HG02970 (cell line): ENCODE measurements around the gene ATF7.
"Not testable (repeated sequence)": the region's sequence is repeated elsewhere in the genome, so short reads cannot be mapped to it uniquely, and the experiment has no call there.

Experiments
- ATAC-seq: cut with Tn5 transposase; IDR thresholded peaks from one replicate; pipeline ENCODE4 v1.9.1; 2021; ENCODE audit warnings: mild to moderate bottlenecking, moderate library complexity, moderate number of reproducible peaks; ENCODE audit not compliant: unreplicated experiment, low FRiP score

ATF7 gene

GRCh38 chr12:53489242-53489864 is 136.8 kb downstream of the ATF7 start:
- ATAC-seq: no peak

GRCh38 chr12:53486736-53487487 is 139.3 kb downstream of the ATF7 start:
- no peak for ATAC-seq

GRCh38 chr12:53485955-53486735 is 140.0 kb downstream of the ATF7 start:
- no peak for ATAC-seq

- no peak for ATAC-seq
Measured at GRCh38 chr12:53484686-53485575, 141.3 kb downstream of the ATF7 start.

GRCh38 chr12:53483979-53484377 is 142.2 kb downstream of the ATF7 start:
- ATAC-seq: no peak

- ATAC-seq: no peak
Measured at GRCh38 chr12:53483225-53483978, 142.8 kb downstream of the ATF7 start.

GRCh38 chr12:53482626-53483168 is 143.5 kb downstream of the ATF7 start:
- ATAC-seq: no peak

- ATAC-seq: no peak
Measured at GRCh38 chr12:53481939-53482586, 144.1 kb downstream of the ATF7 start.

GRCh38 chr12:53481458-53481857 is 144.7 kb downstream of the ATF7 start:
- not testable (repeated sequence) for ATAC-seq

- no peak for ATAC-seq
Measured at GRCh38 chr12:53480491-53481442, 145.4 kb downstream of the ATF7 start.

- ATAC-seq: no peak
Measured at GRCh38 chr12:53479331-53479730, 146.9 kb downstream of the ATF7 start.

- no peak for ATAC-seq
Measured at GRCh38 chr12:53478865-53479264, 147.3 kb downstream of the ATF7 start.

GRCh38 chr12:53476769-53477209 is 149.4 kb downstream of the ATF7 start:
- ATAC-seq: no peak

- no peak for ATAC-seq
Measured at GRCh38 chr12:53474819-53475218, 151.4 kb downstream of the ATF7 start.

GRCh38 chr12:53474077-53474476 is 152.1 kb downstream of the ATF7 start:
- ATAC-seq: no peak

- no peak for ATAC-seq
Measured at GRCh38 chr12:53472056-53472582, 154.1 kb downstream of the ATF7 start.

GRCh38 chr12:53468282-53468681 is 157.9 kb downstream of the ATF7 start:
- ATAC-seq: no peak
